GM18526 (cell line): ENCODE results near the gene CYB561D2.
A peak's percentile ranks its signal among the peaks of the same experiment; 100 is the strongest.

ENCODE experiments used
- POLR2A ChIP-seq: IDR thresholded peaks from 3 replicates; pipeline ENCODE4 v1.6.1; 2011; ENCODE audit not compliant: insufficient read length; ENCODE audit errors: extremely low read depth

CYB561D2 gene

GRCh38 chr3:50321336-50322114 lies 29.1 kb upstream of the CYB561D2 start:
- peak; percentile 66 for TF ChIP-seq POLR2A

GRCh38 chr3:50322115-50322385 lies 28.6 kb upstream of the CYB561D2 start:
- TF ChIP-seq POLR2A = no peak

- TF ChIP-seq POLR2A = no peak
Measured at GRCh38 chr3:50322386-50323091, 28.1 kb upstream of the CYB561D2 start, which contains the start of gene HYAL2. Gene HYAL2, minus strand, starts transcription at chr3:50322745. Its CDS starts 2,256 bp downstream, at chr3:50320489.

- TF ChIP-seq POLR2A = no peak
Measured at GRCh38 chr3:50323092-50323600, 27.5 kb upstream of the CYB561D2 start.

- no peak for TF ChIP-seq POLR2A
Measured at GRCh38 chr3:50323614-50324199, 27.0 kb upstream of the CYB561D2 start.

GRCh38 chr3:50324351-50325112 lies 26.1 kb upstream of the CYB561D2 start:
- TF ChIP-seq POLR2A = no peak

- TF ChIP-seq POLR2A = no peak
Measured at GRCh38 chr3:50325113-50325480, 25.6 kb upstream of the CYB561D2 start.

- no peak for TF ChIP-seq POLR2A
Measured at GRCh38 chr3:50325497-50326181, 25.0 kb upstream of the CYB561D2 start.

- TF ChIP-seq POLR2A = no peak
Measured at GRCh38 chr3:50326182-50326541, 24.5 kb upstream of the CYB561D2 start.

- TF ChIP-seq POLR2A = no peak
Measured at GRCh38 chr3:50327129-50327528, 23.5 kb upstream of the CYB561D2 start.

- TF ChIP-seq POLR2A = peak; percentile 81
Measured at GRCh38 chr3:50327943-50328691, 22.5 kb upstream of the CYB561D2 start, which contains the start of gene TUSC2. Gene TUSC2, minus strand, starts transcription at chr3:50328223. Its CDS starts 124 bp downstream, at chr3:50328099.

- TF ChIP-seq POLR2A = no peak
Measured at GRCh38 chr3:50330330-50330729, 20.3 kb upstream of the CYB561D2 start.

- no peak for TF ChIP-seq POLR2A
Measured at GRCh38 chr3:50331364-50331907, 19.2 kb upstream of the CYB561D2 start.
